CD4-positive, alpha-beta T cell treated with Interleukin-1 beta for 1 hour (primary cell): ENCODE measurements around the gene IFNL1.
"Not testable (repeated sequence)": the region's sequence is repeated elsewhere in the genome, so short reads cannot be mapped to it uniquely, and the experiment has no call there.

Source experiments
- DNase-seq, 2 donors: peaks; one replicate each; pipeline ENCODE4 v3.0.0-alpha.2; 2020 to 2022

IFNL1 gene

GRCh38 chr19:39309305-39309670 is 13.1 kb downstream of the IFNL1 start:
- DNase-seq: not testable (repeated sequence)

GRCh38 chr19:39310558-39311311 is 14.5 kb downstream of the IFNL1 start:
- no peak for DNase-seq

GRCh38 chr19:39314016-39314728 is 18.0 kb downstream of the IFNL1 start:
- no peak for DNase-seq

GRCh38 chr19:39315933-39316332 is 19.7 kb downstream of the IFNL1 start:
- no peak for DNase-seq

- no peak for DNase-seq
These were observed 20.6 kb downstream of the IFNL1 start for GRCh38 chr19:39316627-39317321.

GRCh38 chr19:39317476-39317875 is 21.3 kb downstream of the IFNL1 start:
- no peak for DNase-seq

- DNase-seq: no peak
These were observed 21.9 kb downstream of the IFNL1 start for GRCh38 chr19:39318071-39318470.

- no peak for DNase-seq
These were observed 22.5 kb downstream of the IFNL1 start for GRCh38 chr19:39318690-39319089.

GRCh38 chr19:39319098-39319891 is 23.1 kb downstream of the IFNL1 start:
- DNase-seq: no peak

- DNase-seq: no peak
These were observed 23.7 kb downstream of the IFNL1 start for GRCh38 chr19:39319892-39320248.

GRCh38 chr19:39321117-39321831 is 25.1 kb downstream of the IFNL1 start:
- no peak for DNase-seq

- no peak for DNase-seq
These were observed 25.6 kb downstream of the IFNL1 start for GRCh38 chr19:39321832-39322176.

- DNase-seq: no peak
These were observed 28.1 kb downstream of the IFNL1 start for GRCh38 chr19:39324242-39324842.

- DNase-seq: peak in 1 of 2 donors; percentile 26
These were observed 29.8 kb downstream of the IFNL1 start for GRCh38 chr19:39325778-39326665.

- DNase-seq: no peak
These were observed 31.3 kb downstream of the IFNL1 start for GRCh38 chr19:39327363-39328045.

- peak; percentile 73 to 83 for DNase-seq
These were observed 32.0 kb downstream of the IFNL1 start for GRCh38 chr19:39328046-39328705.

GRCh38 chr19:39329948-39330347 is 33.7 kb downstream of the IFNL1 start:
- no peak for DNase-seq

GRCh38 chr19:39332293-39332692 is 36.1 kb downstream of the IFNL1 start:
- DNase-seq: no peak

- DNase-seq: not testable (repeated sequence)
These were observed 36.5 kb downstream of the IFNL1 start for GRCh38 chr19:39332738-39333137.

- no peak for DNase-seq
These were observed 37.3 kb downstream of the IFNL1 start for GRCh38 chr19:39333507-39333906.
